ENCODE measurements around the gene CDK16.

DNA sequence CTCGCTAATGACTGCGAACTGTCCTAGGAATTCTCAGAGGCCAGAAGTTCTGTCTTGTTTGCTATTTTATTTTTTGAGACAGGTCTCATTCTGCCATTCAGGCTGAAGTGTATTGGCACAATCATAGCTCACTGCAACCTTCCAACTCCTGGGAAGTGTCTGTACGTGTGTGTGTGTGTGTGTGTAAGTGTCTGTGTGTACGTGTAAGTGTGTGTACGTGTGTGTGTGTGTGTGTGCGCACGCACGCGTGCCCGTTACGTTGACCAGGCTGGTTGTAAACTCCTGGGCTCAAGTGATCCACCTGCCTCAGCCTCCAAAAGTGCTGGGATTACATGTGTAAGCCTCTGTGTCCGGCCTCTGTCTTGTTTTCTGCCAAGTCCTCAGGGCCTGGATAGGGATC lies 10.4 kb upstream of the CDK16 start:
- TF ChIP-seq, protein P1, sequence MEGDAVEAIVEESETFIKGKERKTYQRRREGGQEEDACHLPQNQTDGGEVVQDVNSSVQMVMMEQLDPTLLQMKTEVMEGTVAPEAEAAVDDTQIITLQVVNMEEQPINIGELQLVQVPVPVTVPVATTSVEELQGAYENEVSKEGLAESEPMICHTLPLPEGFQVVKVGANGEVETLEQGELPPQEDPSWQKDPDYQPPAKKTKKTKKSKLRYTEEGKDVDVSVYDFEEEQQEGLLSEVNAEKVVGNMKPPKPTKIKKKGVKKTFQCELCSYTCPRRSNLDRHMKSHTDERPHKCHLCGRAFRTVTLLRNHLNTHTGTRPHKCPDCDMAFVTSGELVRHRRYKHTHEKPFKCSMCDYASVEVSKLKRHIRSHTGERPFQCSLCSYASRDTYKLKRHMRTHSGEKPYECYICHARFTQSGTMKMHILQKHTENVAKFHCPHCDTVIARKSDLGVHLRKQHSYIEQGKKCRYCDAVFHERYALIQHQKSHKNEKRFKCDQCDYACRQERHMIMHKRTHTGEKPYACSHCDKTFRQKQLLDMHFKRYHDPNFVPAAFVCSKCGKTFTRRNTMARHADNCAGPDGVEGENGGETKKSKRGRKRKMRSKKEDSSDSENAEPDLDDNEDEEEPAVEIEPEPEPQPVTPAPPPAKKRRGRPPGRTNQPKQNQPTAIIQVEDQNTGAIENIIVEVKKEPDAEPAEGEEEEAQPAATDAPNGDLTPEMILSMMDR (IDR thresholded peaks at IDR 0.05; ENCODE audit: insufficient read depth, low read length) = no peak
- TF ChIP-seq GABPA (IDR thresholded peaks at IDR 0.05; ENCODE audit: low read depth) (no peak), POLR2AphosphoS5 (IDR thresholded peaks at IDR 0.05; ENCODE audit: low read depth) (no peak)
- TF ChIP-seq, protein P2, sequence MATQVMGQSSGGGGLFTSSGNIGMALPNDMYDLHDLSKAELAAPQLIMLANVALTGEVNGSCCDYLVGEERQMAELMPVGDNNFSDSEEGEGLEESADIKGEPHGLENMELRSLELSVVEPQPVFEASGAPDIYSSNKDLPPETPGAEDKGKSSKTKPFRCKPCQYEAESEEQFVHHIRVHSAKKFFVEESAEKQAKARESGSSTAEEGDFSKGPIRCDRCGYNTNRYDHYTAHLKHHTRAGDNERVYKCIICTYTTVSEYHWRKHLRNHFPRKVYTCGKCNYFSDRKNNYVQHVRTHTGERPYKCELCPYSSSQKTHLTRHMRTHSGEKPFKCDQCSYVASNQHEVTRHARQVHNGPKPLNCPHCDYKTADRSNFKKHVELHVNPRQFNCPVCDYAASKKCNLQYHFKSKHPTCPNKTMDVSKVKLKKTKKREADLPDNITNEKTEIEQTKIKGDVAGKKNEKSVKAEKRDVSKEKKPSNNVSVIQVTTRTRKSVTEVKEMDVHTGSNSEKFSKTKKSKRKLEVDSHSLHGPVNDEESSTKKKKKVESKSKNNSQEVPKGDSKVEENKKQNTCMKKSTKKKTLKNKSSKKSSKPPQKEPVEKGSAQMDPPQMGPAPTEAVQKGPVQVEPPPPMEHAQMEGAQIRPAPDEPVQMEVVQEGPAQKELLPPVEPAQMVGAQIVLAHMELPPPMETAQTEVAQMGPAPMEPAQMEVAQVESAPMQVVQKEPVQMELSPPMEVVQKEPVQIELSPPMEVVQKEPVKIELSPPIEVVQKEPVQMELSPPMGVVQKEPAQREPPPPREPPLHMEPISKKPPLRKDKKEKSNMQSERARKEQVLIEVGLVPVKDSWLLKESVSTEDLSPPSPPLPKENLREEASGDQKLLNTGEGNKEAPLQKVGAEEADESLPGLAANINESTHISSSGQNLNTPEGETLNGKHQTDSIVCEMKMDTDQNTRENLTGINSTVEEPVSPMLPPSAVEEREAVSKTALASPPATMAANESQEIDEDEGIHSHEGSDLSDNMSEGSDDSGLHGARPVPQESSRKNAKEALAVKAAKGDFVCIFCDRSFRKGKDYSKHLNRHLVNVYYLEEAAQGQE (IDR thresholded peaks at IDR 0.05; ENCODE audit: insufficient replicate concordance, low read depth) = no peak
